HTERT RPE-1 (cell line): ENCODE results near the gene INPP4B.

ENCODE experiments used
- in situ Hi-C: fragments of 300-500 bp; cut with MboI; formaldehyde crosslinking; loops from 4 replicates; pipeline ENCODE4 v1.14.3; 2020; ENCODE audit warnings: low sequenced_read_pairs

INPP4B gene

DNA sequence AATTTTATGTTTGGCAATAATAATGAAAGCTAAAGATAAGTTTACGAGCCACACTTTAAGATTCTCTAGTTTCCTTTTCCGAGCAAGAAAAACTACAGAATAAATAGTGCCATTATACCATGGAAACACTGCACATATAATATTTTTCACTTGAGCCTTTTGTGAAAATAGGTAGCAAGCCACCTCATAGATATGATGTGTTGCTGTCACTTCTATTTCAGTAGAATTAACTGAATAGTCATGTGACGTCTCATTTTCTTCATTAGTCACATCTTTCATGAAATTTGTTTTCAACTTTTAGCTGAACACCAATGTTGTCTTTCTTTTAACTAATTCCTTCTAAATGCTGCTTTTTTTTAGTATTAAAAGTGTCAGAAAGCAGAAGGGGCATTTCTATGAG is 574.3 kb downstream of the INPP4B start:
- in situ Hi-C loops: no loop called here

DNA sequence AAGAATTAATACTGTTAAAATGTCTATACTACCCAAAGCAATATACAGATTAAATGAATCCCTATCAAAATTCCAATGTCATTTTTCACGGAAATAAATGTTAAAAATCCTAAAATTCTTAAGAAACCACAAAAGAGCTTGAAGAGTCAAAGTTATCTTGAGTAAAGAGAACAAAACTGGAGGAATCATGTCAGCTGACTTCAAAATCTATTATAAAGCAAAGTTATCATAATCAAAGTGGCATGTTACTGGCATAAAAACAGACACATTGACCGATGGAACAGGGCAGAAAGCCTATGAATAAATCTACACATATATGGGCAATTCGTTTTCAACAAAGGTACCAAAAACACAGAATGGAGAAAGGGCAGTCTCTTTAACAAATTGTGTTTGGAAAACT is 579.0 kb downstream of the INPP4B start:
- in situ Hi-C loops: no loop called here

GRCh38 chr4:142265946-142266345 is 580.2 kb downstream of the INPP4B start:
- in situ Hi-C loops: no loop called here

DNA sequence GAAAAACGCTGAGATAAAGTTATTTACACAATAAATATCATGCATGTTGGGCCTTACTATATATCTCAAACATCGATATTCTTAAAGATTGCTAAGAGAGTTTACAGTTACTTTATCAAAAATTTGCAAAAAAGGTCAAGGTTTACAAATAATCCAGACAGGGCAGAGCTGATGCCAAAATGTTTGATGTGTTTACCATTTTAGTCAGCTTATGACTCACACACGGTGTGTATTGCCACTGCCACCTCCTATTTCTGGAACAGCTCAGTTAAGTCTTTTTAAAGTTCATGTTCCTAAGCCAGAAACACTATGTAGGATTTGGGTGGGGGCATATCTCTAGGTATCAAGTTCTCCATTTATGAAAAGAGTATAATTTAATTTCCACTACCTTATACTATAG is 580.6 kb downstream of the INPP4B start:
- in situ Hi-C loops: no loop called here

DNA sequence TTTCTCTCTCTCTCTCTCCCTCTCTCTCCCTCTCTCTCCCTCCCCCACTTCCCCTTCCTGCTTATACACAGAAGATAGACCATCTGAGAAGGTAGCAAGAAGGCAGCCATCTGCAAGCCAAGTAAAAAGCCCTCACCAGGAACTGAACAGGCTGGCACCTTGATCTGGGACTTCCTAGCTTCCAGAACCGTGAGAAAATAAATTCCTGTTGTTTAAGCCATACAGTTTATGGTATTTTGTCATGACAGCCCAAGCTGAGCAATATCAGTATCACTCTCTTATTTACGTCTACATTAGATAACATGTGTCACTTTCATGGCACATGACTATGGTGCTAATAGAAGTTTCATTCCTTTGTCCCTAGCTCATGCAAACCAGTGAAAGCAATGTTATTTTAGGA is 581.1 kb downstream of the INPP4B start:
- in situ Hi-C loops: no loop called here

GRCh38 chr4:142262956-142263355 is 583.1 kb downstream of the INPP4B start:
- in situ Hi-C loops: no loop called here

GRCh38 chr4:142248946-142249345 is 597.2 kb downstream of the INPP4B start:
- in situ Hi-C loops: no loop called here

DNA sequence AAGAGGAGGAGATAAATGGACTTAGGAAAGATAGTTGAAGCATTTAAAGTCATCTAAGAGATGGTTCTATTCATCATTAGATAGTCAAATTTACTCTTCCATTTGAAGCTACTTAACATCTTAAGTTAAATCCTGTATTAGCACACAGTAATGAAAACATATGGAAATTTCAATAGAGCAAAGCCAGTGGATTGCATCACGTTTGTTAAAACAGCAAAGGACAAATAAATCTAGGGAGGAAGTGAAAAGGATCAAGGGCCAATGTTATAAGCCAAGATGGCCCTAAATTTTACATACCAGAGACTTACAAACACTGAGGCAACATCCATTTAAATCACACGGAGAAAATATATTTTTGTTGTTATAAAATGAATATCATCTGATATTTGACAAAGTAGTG is 602.8 kb downstream of the INPP4B start:
- in situ Hi-C loops: no loop called here

DNA sequence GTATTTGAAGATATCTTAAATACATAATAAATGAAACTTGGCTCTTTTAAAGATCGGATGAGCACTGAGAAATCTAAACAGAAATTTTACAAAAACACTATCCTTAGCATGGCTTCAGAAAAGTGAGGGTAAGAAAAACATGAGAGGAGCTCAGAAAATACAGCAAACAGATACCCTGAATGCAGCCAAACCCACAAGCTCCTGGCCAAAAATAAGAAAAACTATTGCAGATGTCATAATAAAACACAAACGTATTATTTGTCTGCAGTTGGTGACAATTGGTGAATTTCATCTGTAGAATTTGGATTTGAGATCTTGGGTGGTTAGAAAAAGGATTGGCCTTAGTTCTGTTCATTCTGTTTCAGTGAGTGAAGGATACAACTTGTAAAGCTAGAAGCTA is 603.9 kb downstream of the INPP4B start:
- in situ Hi-C loops: no loop called here

GRCh38 chr4:142238589-142238988 is 607.5 kb downstream of the INPP4B start:
- in situ Hi-C loops: no loop called here

DNA sequence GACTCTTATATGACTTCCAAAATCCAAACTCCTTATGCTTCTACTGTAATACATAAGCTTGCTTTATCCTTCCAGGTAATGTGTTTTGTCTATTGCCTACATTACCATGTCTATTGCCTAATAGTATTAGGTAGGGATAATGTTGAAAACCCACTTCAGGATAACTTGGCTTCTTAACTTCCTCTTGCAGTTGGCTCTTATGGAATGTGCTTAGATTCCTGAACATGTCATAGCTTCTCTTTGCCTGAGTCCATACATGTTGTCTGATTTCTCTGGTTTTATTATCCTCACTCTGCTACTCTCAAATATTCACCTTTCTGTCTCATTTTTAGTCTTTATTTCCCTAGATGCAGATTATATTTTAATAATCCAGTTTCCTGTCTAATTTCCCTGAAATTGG is 609.8 kb downstream of the INPP4B start:
- in situ Hi-C loops: no loop called here

DNA sequence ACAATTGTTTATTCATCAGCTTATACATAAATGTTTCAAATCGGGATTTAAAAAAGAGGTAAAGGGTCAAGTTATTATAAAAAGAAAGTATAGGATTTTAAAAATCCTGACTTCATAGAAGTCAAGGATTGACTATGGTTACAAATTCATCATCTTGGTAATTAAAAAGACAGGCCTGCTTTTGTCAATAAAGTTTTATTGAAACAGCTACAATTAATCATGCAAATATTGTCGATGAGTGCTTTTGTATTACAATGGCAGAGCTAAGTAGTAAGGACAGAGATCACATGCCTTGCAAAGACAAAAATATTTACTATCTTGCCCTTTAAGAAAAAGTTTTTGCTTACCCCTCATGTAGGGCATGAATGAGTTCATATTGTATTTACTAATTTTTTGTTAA is 614.3 kb downstream of the INPP4B start:
- in situ Hi-C loops: no loop called here

- in situ Hi-C loops: no loop called here
Measured at GRCh38 chr4:142230991-142231390, 615.1 kb downstream of the INPP4B start.

GRCh38 chr4:142226014-142226413 is 620.1 kb downstream of the INPP4B start:
- in situ Hi-C loops: no loop called here

GRCh38 chr4:142222127-142222526 is 624.0 kb downstream of the INPP4B start:
- in situ Hi-C loops: no loop called here

DNA sequence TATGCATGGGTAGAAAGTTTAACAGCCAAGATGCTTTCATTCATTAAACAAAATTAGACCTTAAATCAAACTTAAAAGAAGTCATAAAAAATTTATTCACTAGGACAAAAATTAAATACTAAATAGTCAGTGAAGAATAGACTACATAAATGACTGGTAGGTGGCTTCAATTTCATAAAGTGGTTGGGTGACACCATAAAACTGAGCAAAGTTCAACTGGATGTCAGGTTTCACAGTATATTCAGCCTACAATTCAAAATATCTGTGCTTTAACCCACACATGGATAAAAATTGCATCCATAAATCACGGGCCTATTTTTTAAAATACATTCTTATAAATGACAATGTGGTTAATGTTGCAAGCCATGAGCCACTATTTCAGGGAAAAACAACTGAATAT is 627.4 kb downstream of the INPP4B start:
- in situ Hi-C loops: no loop called here

DNA sequence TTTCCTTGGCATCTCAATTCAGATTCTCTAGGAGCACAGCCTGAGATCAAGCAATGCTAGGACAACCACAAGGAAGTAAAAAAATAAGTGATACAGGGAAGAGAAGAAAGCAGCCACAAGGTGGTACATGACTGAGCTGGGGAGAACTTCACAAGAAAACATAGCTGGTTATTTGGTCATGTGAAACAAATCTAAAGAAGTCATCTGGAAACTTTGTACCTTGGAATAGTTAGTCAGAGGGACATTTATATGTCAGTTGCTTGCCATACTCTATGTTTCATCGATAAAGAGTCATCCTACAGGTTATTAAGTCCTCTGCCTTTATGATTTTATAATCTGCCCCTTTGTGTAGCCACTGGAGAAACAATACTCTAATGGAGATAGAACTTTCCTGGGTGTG is 634.7 kb downstream of the INPP4B start:
- in situ Hi-C loops: no loop called here

DNA sequence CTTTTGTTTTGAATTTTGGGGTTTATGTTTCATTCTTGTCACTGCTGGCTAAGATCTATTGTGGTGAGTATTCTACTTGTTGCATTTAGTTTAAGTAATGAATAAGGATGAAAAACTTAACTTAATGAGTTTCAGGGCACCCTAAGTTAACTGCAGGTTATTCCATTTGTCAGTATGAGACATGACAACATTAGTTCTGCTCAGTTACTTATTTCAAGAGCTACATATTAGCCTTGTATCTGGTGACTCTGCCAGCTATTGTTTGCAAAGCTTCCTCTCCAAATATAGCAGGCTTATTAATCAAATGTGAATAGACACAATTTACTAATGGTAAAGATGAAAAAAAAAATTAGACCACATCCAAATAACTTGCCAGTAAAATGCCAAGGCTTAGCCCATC is 642.6 kb downstream of the INPP4B start:
- in situ Hi-C loops: no loop called here

DNA sequence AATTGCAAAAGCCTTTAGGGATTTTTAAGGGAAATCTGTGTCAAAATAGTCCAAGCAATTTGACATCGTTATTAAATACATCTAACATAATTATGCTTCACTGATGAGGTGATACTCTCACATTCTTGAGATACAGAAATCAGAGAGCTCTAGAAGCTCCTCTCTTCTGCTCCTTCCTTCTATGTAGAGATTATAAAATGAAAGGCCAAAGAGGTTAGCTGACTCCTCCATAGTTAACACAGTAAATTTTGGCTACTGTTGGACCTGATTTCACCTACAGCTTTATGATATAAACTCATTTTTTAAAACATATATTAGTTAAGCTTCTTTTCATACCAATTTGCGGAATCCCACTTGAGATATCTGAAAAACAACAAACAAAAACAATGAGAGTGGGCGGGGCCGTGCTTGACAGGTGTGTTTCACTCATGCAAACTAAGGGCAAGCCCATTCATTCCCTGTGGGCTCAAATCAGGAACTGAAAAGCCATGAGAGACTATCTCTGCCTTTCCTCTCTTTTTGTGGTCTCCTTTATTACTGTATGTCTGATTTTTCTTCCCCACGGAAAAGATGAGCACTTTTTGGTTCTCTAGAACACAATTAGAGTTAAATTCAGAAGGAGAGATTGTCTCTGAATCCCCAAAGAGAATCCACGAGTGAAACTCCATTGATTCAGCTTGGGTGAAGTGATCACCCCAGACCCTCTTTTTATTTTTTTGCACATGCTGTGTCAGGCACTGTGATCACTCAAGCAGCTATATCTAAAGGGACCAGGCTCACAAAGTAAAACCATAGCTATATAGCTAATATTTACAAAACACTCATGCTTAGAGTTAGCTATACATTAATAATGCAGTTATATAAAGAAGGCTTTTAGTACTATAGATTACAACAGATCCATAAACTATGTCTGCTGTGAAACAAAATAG is 643.4 kb downstream of the INPP4B start:
- in situ Hi-C loops: no loop called here

DNA sequence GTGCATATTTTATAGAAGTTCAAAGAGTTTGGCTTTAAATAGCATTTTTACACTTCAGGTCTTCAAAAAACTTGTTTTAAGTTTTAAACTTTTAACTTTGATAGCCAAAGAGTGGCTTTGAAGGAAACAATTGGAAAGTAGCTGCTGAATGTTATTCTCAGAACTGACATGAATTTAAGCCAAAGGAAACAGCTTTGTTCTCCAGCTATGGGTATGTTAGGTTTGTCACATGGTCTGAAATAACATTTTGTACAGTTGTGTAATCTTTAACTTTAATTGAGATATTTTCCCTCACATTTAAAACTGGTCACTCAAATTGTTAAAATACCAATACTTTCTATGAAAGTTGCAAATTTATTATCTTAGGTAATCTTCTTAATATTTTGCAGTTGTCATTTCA is 645.1 kb downstream of the INPP4B start:
- in situ Hi-C loops: no loop called here

DNA sequence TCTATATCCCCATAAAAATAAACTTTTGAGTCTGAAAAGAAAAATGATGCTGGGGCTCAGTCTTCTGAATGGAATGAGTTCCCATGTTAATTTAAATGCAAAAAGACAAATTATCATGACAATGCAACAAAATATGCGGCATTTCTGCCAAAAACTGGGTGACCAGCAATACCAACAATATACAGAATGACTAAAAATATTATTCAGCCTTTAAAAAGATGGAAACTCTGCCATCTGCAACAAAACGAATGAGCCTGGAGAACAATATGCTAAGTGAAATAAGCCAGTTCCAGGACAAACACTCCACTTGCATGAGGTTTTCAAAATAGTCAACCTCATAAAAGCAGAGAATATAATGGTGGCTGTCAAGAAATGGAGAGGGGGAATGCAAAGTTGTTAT is 651.2 kb downstream of the INPP4B start:
- in situ Hi-C loops: no loop called here

DNA sequence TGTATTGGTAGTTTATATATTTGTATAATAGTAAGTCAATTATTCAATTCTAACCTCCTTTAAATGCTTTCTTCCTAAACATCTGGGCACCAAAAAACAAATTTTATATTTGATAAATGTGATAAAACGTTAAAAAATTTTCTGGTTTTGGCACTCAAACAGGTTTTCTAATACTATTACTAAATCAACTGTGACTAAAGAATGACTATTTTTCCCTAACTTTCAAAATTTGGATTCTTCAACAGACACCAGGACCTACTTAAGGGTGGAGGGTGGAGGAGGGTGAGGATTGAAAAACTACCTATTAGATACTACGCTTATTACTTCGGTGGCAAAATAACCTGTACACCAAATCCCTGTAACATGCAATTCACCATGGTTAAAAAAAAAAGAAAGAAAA is 654.2 kb downstream of the INPP4B start:
- in situ Hi-C loops: no loop called here

GRCh38 chr4:142181021-142181420 is 665.1 kb downstream of the INPP4B start:
- in situ Hi-C loops: no loop called here
